OCI-LY3 (cell line): ENCODE data around the gene KLHL29.
A peak's percentile ranks its signal among the peaks of the same experiment; 100 is the strongest.

Experiments used
- H2AFZ ChIP-seq: fragments of 200-600, 300-600 bp; shearing (Covaris generic); 2 replicates; pipeline ENCODE4 v1.6.0; 2014; ENCODE audit warnings: antibody characterized with exemption, low read depth, low read length
- H3K27ac ChIP-seq: fragments of 200-600, 300-600 bp; sonication (generic); 2 replicates; pipeline ENCODE4 v1.5.1; 2014; ENCODE audit warnings: mild to moderate bottlenecking, low read length, moderate library complexity, mixed read lengths
- H3K27me3 ChIP-seq: fragments of 200-600, 300-600 bp; sonication (generic); 2 replicates; pipeline ENCODE4 v1.6.1; 2014; ENCODE audit warnings: low read depth, low read length, mixed read lengths
- H3K36me3 ChIP-seq: fragments of 200-600, 300-600 bp; sonication (generic); replicated peaks from 2 replicates; pipeline ENCODE3; 2014; ENCODE audit warnings: low read depth, low read length, mixed read lengths
- H3K4me1 ChIP-seq: fragments of 300-600, 200-600 bp; sonication (generic); 2 replicates; pipeline ENCODE4 v1.6.1; 2014; ENCODE audit warnings: low read length, mixed read lengths
- H3K4me2 ChIP-seq: fragments of 200-600, 300-600 bp; sonication (generic); 2 replicates; pipeline ENCODE4 v1.6.1; 2014; ENCODE audit warnings: low read length, mixed read lengths
- H3K4me3 ChIP-seq: fragments of 300-600, 200-600 bp; sonication (generic); 2 replicates; pipeline ENCODE4 v1.5.1; 2014; ENCODE audit warnings: antibody characterized with exemption, mild to moderate bottlenecking, low read length, moderate library complexity
- H3K79me2 ChIP-seq: fragments of 300-600, 200-600 bp; shearing (Covaris generic); 2 replicates; pipeline ENCODE4 v1.6.1; 2014; ENCODE audit warnings: mild to moderate bottlenecking, low read length, mixed read lengths
- H3K9ac ChIP-seq: fragments of 300-600, 200-600 bp; shearing (Covaris generic); 2 replicates; pipeline ENCODE4 v1.6.0; 2014; ENCODE audit warnings: mild to moderate bottlenecking, low read length, moderate library complexity
- H3K9me3 ChIP-seq: fragments of 200-600, 300-600 bp; shearing (Covaris generic); 2 replicates; pipeline ENCODE4 v1.6.1; 2014; ENCODE audit warnings: low read length, mixed read lengths; ENCODE audit not compliant: insufficient read depth
- H4K20me1 ChIP-seq: fragments of 200-600, 300-600 bp; sonication (generic); 2 replicates; pipeline ENCODE4 v1.6.1; 2016; ENCODE audit warnings: low read length, mixed read lengths; ENCODE audit not compliant: insufficient read depth
- EZH2phosphoT487 ChIP-seq: fragments of 200-600 bp; shearing (Covaris generic); IDR thresholded peaks from 2 replicates; pipeline ENCODE4 v1.6.1; 2018; ENCODE audit warnings: antibody characterized with exemption, mixed run types, low read depth
- TF ChIP-seq, protein P1 (sequence below): fragments of 200-600, 300-600 bp; sonication (generic); IDR thresholded peaks from 2 replicates; pipeline ENCODE4 v1.5.1; 2014; ENCODE audit warnings: antibody characterized with exemption, low read length, low read depth

Gene KLHL29

DNA sequence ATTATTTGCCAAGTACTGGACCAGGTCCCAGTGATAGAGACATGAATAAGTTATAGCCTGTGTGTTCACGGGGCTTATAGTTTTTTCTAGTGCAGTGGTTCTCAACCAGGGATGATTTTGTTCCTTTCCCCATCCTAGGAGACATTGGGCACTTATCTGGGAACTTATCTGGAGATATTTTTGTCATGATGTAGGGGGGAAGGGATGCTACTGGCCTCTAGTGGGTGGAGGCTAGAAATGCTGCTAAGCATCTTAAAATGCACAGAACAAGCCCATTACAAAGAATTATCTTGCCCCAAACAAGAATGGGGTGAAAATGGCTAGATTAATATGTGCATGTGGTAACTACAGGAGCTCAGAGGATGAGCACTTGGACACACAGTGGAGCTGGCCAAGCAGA, 75.2 kb downstream of the KLHL29 start:
- Histone ChIP-seq H4K20me1 (no peaks in the 10 kb centered on the region), H3K4me1 (no peaks in the 10 kb centered on the region), H3K4me3 (no peak overlapping the region), H3K27ac (no peak overlapping the region), H3K9me3 (no peaks in the 10 kb centered on the region), H3K36me3 (no peaks in the 10 kb centered on the region), H3K79me2 (no peaks in the 10 kb centered on the region), H3K4me2 (no peak overlapping the region), H3K27me3 (peaks cover 15% of the 10 kb centered on the region), H3K9ac (no peak overlapping the region), H2AFZ (no peak overlapping the region)
- TF ChIP-seq, protein P1, sequence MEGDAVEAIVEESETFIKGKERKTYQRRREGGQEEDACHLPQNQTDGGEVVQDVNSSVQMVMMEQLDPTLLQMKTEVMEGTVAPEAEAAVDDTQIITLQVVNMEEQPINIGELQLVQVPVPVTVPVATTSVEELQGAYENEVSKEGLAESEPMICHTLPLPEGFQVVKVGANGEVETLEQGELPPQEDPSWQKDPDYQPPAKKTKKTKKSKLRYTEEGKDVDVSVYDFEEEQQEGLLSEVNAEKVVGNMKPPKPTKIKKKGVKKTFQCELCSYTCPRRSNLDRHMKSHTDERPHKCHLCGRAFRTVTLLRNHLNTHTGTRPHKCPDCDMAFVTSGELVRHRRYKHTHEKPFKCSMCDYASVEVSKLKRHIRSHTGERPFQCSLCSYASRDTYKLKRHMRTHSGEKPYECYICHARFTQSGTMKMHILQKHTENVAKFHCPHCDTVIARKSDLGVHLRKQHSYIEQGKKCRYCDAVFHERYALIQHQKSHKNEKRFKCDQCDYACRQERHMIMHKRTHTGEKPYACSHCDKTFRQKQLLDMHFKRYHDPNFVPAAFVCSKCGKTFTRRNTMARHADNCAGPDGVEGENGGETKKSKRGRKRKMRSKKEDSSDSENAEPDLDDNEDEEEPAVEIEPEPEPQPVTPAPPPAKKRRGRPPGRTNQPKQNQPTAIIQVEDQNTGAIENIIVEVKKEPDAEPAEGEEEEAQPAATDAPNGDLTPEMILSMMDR = peak; percentile 71
- TF ChIP-seq EZH2phosphoT487 = no peak

DNA sequence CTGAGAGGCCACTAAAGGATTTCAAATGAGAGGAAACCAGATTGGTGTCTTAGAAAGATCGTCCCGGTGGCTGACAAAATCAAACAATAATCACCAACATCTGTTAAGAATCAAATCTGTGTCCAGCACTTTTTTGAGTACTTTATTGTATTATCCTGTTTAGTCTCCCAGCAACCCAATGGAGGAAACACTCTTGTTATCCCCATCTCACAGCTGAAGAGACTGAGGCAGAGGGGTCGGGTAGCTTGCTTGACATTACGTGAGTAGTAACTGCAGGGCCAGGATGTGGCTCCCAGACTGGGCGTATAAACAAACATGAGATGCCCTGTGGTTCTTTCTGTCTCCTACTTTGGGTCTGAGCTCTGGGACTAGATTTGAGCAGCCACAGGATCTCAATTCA, 76.0 kb downstream of the KLHL29 start:
- H3K79me2 ChIP-seq = no peaks in the 10 kb centered on the region
- H3K9ac ChIP-seq = no peak overlapping the region
- H3K4me3 ChIP-seq = no peak overlapping the region
- H2AFZ ChIP-seq = no peak overlapping the region
- H3K27me3 ChIP-seq = peaks cover 15% of the 10 kb centered on the region
- no peak overlapping the region for H3K27ac ChIP-seq
- H3K4me2 ChIP-seq = no peak overlapping the region
- no peaks in the 10 kb centered on the region for H4K20me1 ChIP-seq
- TF ChIP-seq EZH2phosphoT487 = no peak
- TF ChIP-seq, protein P1 = no peak
- no peaks in the 10 kb centered on the region for H3K9me3 ChIP-seq
- H3K36me3 ChIP-seq = no peaks in the 10 kb centered on the region
- no peaks in the 10 kb centered on the region for H3K4me1 ChIP-seq

DNA sequence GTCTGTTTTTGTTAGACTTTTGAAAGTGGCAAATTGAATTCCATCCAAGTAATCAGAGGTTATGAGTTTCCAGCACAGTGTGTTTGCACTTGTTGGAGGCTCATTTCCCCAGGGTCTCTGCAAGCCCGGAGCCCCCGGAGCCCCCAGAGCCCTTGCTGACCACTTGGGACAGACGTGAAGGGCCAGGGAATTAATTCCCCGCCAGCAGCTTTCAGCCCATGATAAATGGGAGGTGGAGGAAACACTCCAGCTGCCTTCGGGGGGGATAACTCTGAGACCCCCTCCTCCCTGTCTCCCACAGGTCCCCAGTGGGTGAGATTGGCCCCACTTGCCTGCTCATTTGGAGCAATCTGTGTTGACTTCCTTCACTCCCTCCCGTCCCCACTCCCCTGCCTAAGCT, 79.2 kb downstream of the KLHL29 start:
- Histone ChIP-seq H2AFZ (no peak overlapping the region), H3K36me3 (no peaks in the 10 kb centered on the region), H3K79me2 (no peaks in the 10 kb centered on the region), H4K20me1 (no peaks in the 10 kb centered on the region), H3K9ac (no peak overlapping the region), H3K4me2 (no peak overlapping the region), H3K4me3 (no peak overlapping the region), H3K4me1 (no peaks in the 10 kb centered on the region), H3K27me3 (peaks cover 20% of the 10 kb centered on the region), H3K9me3 (no peaks in the 10 kb centered on the region), H3K27ac (no peak overlapping the region)
- TF ChIP-seq, protein P1 = no peak
- no peak for TF ChIP-seq EZH2phosphoT487

DNA sequence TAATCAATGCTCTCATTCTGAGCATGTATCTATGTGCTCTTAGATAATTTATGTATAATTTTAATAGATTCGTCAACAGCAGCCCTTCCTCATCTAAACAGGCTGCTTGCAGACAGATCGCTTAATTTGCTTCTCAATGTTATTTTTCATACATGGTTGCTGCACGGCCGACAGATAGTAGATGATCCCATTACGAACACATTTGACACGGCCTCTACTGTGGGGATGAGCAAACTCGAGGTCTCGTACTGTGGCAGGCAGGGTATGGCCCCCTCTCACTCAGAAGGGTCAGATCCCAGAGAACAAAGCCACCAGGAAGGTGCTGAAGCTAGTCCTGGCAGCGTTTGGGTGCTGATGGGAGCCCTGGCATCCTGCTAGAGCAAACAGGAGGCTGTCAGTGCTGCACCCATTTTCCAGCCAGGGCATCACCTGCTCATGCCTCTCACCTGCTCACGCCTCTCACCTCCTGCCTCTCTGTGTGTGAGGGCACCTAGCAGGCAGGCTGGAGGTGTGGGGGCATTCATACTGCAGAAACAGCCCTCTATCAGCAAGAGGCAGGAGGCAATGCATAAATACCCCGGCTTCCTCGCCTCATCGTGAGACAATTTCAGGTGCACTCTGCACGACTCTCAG, 80.0 kb downstream of the KLHL29 start:
- TF ChIP-seq, protein P1 = no peak
- no peak for TF ChIP-seq EZH2phosphoT487
- Histone ChIP-seq H3K36me3 (no peaks in the 10 kb centered on the region), H2AFZ (no peak overlapping the region)

More for the DNA sequence above, 80.0 kb downstream of the KLHL29 start:
- H3K9ac ChIP-seq = no peak overlapping the region
- H4K20me1 ChIP-seq = no peaks in the 10 kb centered on the region
- H3K4me3 ChIP-seq = no peak overlapping the region
- H3K27me3 ChIP-seq = peaks cover 20% of the 10 kb centered on the region
- no peaks in the 10 kb centered on the region for H3K79me2 ChIP-seq
- no peak overlapping the region for H3K27ac ChIP-seq
- H3K4me2 ChIP-seq = no peak overlapping the region
- no peaks in the 10 kb centered on the region for H3K9me3 ChIP-seq
- H3K4me1 ChIP-seq = no peaks in the 10 kb centered on the region
